GM06990 (cell line): ENCODE measurements around the gene SHC2.
"Not testable (repeated sequence)": the region's sequence is repeated elsewhere in the genome, so short reads cannot be mapped to it uniquely, and the experiment has no call there.

ENCODE experiments used
- DNase-seq: peaks from one replicate; pipeline ENCODE4 v3.0.0-alpha.2; 2011; ENCODE audit not compliant: insufficient read length; ENCODE audit errors: extremely low read depth
- H3K27me3 ChIP-seq: replicated peaks from 2 replicates; pipeline ENCODE4 v1.6.0; 2011; ENCODE audit warnings: low read length; ENCODE audit not compliant: control insufficient read depth, insufficient read depth
- H3K36me3 ChIP-seq: 2 replicates; pipeline ENCODE4 v1.5.1; 2011; ENCODE audit warnings: low read length; ENCODE audit not compliant: control insufficient read depth, insufficient read depth
- H3K4me3 ChIP-seq: replicated peaks from 2 replicates; pipeline ENCODE4 v1.5.1; 2011; ENCODE audit warnings: low read depth, mild to moderate bottlenecking, control low read depth, low read length
- TF ChIP-seq, protein P1 (sequence below): IDR thresholded peaks from 2 replicates; pipeline ENCODE4 v1.5.1; 2011; ENCODE audit warnings: low read length, control low read depth, mild to moderate bottlenecking, inconsistent platforms; ENCODE audit not compliant: insufficient read depth, poor library complexity, severe bottlenecking

SHC2 gene

GRCh38 chr19:455851-456546 lies 4.8 kb downstream of the SHC2 start:
- no peaks in the 10 kb centered on the region for H3K27me3 ChIP-seq
- no peaks in the 10 kb centered on the region for H3K36me3 ChIP-seq
- no peak overlapping the region for H3K4me3 ChIP-seq
- TF ChIP-seq, protein P1, sequence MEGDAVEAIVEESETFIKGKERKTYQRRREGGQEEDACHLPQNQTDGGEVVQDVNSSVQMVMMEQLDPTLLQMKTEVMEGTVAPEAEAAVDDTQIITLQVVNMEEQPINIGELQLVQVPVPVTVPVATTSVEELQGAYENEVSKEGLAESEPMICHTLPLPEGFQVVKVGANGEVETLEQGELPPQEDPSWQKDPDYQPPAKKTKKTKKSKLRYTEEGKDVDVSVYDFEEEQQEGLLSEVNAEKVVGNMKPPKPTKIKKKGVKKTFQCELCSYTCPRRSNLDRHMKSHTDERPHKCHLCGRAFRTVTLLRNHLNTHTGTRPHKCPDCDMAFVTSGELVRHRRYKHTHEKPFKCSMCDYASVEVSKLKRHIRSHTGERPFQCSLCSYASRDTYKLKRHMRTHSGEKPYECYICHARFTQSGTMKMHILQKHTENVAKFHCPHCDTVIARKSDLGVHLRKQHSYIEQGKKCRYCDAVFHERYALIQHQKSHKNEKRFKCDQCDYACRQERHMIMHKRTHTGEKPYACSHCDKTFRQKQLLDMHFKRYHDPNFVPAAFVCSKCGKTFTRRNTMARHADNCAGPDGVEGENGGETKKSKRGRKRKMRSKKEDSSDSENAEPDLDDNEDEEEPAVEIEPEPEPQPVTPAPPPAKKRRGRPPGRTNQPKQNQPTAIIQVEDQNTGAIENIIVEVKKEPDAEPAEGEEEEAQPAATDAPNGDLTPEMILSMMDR = no peak
- no peak for DNase-seq

DNA sequence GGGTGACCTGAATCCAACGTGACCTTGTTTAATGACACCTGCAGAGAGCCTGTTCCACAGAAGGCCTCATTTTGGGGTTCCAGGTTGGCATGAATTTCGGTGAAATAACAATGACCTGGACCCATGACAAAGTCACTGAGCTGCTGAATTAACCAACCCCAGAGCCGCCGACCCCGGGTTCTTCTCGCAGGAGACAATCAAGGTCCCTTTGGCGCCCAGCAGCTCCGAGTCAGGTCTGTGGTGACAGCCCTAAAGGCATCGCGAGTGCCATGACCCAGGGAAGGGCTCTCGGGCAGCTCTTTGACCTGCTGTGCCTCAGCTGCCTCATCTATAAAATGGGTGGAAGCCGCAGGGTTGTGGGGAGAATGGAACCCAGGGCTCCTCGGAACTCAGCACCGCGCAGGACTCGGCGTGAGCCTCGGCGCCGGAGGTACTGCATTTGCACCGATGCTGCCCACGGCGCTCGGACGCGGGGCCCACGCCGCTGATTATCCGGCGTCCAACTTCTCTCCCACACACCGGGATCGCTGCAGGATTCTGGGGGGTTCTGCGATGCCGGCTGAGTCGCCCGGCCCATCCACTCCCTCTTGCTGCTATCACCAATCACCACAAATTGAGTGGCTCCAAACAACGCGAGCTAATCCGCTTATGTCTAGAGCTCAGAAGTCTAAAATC lies 5.7 kb downstream of the SHC2 start:
- H3K4me3 ChIP-seq = no peak overlapping the region
- H3K27me3 ChIP-seq = no peaks in the 10 kb centered on the region
- TF ChIP-seq, protein P1 = no peak
- no peak for DNase-seq
- H3K36me3 ChIP-seq = no peaks in the 10 kb centered on the region

- H3K4me3 ChIP-seq = no peak overlapping the region
- DNase-seq = no peak
- H3K27me3 ChIP-seq = no peaks in the 10 kb centered on the region
- no peaks in the 10 kb centered on the region for H3K36me3 ChIP-seq
- TF ChIP-seq, protein P1 = no peak
Measured at GRCh38 chr19:453606-454005, 7.2 kb downstream of the SHC2 start.

GRCh38 chr19:452829-453228 lies 8.0 kb downstream of the SHC2 start:
- H3K27me3 ChIP-seq = no peaks in the 10 kb centered on the region
- no peak for DNase-seq
- TF ChIP-seq, protein P1 = no peak
- no peaks in the 10 kb centered on the region for H3K36me3 ChIP-seq
- H3K4me3 ChIP-seq = no peak overlapping the region

DNA sequence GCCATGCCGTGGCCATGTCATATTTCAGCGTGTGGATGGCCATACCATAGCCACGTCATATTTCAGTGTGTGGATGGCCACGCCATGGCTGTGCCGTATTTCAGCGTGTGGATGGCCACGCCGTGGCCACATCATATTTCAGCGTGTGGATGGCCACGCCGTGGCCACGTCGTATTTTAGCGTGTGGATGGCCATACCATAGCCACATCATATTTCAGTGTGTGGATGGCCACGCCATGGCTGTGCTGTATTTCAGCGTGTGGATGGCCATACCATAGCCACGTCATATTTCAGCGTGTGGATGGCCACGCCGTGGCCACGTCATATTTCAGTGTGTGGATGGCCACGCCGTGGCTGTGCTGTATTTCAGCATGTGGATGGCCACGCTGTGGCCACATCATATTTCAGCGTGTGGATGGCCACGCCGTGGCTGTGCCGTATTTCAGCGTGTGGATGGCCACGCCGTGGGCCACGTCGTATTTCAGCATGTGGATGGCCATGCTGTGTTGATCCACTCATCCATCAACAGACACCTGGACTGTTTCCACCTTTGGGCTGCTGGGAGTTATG lies 9.8 kb downstream of the SHC2 start:
- not testable (repeated sequence) for DNase-seq, H3K4me3 ChIP-seq, H3K27me3 ChIP-seq, H3K36me3 ChIP-seq

- Histone ChIP-seq H3K36me3 (no peaks in the 10 kb centered on the region), H3K4me3 (no peak overlapping the region), H3K27me3 (no peaks in the 10 kb centered on the region)
- TF ChIP-seq, protein P1 = no peak
- DNase-seq = no peak
Measured at GRCh38 chr19:449916-450315, 10.9 kb downstream of the SHC2 start.
